GM21786 (cell line): Measurements from ENCODE around the gene FAM118B.
"Not testable (repeated sequence)": the region's sequence is repeated elsewhere in the genome, so short reads cannot be mapped to it uniquely, and the experiment has no call there.

Source experiments
- ATAC-seq: cut with Tn5 transposase; IDR thresholded peaks from one replicate; pipeline ENCODE4 v1.9.1; 2021; ENCODE audit not compliant: unreplicated experiment

FAM118B gene

GRCh38 chr11:126216526-126217305, 5.1 kb downstream of the FAM118B start:
- no peak for ATAC-seq

- no peak for ATAC-seq
Observed at GRCh38 chr11:126217491-126217890, 5.9 kb downstream of the FAM118B start.

GRCh38 chr11:126219547-126219946, 8.0 kb downstream of the FAM118B start:
- no peak for ATAC-seq

- ATAC-seq = no peak
Observed at GRCh38 chr11:126224647-126225294, 13.2 kb downstream of the FAM118B start.

- no peak for ATAC-seq
Observed at GRCh38 chr11:126225295-126225665, 13.7 kb downstream of the FAM118B start.

- ATAC-seq = no peak
Observed at GRCh38 chr11:126226334-126227084, 14.9 kb downstream of the FAM118B start.

GRCh38 chr11:126229858-126230540, 18.4 kb downstream of the FAM118B start:
- no peak for ATAC-seq

GRCh38 chr11:126231725-126232459, 20.3 kb downstream of the FAM118B start:
- ATAC-seq = no peak

- ATAC-seq = no peak
Observed at GRCh38 chr11:126232683-126233082, 21.1 kb downstream of the FAM118B start.

GRCh38 chr11:126233391-126233790, 21.8 kb downstream of the FAM118B start:
- no peak for ATAC-seq

GRCh38 chr11:126246636-126247035, 35.1 kb downstream of the FAM118B start:
- ATAC-seq = no peak

- ATAC-seq = no peak
Observed at GRCh38 chr11:126253265-126253664, 41.7 kb downstream of the FAM118B start.

- no peak for ATAC-seq
Observed at GRCh38 chr11:126254819-126255218, 43.2 kb downstream of the FAM118B start.

GRCh38 chr11:126255507-126255906, 43.9 kb downstream of the FAM118B start:
- ATAC-seq = not testable (repeated sequence)

GRCh38 chr11:126256216-126256615, 44.6 kb downstream of the FAM118B start:
- no peak for ATAC-seq

GRCh38 chr11:126257144-126257543, 45.6 kb downstream of the FAM118B start:
- ATAC-seq = no peak

GRCh38 chr11:126257764-126258163, 46.2 kb downstream of the FAM118B start:
- no peak for ATAC-seq

- ATAC-seq = no peak
Observed at GRCh38 chr11:126262216-126262615, 50.6 kb downstream of the FAM118B start.

- ATAC-seq = no peak
Observed at GRCh38 chr11:126263489-126263888, 51.9 kb downstream of the FAM118B start.

GRCh38 chr11:126265811-126266210, 54.2 kb downstream of the FAM118B start:
- ATAC-seq = no peak

GRCh38 chr11:126267650-126268049, 56.1 kb downstream of the FAM118B start:
- ATAC-seq = no peak
